Measurements from ENCODE around the gene CARF. TPM values are rescaled to one million over a fixed set of nuclear protein-coding genes. Genes with fewer than 3 reads are reported as not detected.

CARF gene
- 4.7 and 5.9 TPM in 2 replicates for total RNA-seq

DNA sequence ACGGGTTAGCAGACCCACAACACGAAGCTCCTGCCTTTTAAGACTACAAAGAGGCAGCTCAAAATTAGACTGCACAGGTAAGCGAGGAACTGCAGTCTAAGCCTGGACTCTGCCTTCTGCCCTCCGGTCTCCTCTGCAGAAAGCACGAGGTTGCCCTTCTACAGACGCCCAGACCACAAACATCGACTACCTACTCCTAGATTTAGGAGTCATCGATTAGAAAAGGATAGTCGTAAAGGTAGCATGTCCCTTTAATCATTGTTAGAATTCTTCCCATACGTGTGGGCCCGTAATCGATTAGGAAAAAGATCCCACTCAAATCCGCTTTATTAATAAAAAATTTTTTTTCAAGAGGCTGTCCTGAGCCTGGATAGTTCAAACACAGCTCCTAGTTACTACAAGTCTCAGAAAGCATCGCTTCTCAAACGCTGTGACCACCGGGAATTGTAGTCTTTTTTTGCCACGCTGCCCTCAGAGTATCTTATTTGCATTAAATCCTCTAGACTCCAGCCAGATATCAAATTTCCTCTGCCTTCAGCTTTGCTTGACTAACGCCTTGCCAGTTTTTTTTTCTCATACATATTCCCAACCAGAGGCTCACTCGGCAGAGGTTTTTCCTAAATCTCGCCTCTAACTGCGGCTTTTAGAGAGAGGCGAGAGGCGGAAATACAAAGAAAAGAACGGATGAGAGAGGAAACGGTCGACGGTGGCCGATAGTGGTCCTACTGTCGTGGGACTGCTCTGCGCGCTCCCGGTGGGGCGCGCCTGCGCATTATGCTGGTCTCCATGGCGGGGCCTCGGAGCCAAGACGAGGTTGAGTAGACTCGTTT, at the start of gene CARF, which contains the start of gene WDR12:
CARF (plus strand) TSS at position 764 of the 830 bp plus-strand sequence. CDS start 29,628 bp downstream, outside the sequence.
WDR12 (minus strand) TSS at position 162 of the 830 bp plus-strand sequence. CDS start 197 bp downstream, outside the sequence.

DNA sequence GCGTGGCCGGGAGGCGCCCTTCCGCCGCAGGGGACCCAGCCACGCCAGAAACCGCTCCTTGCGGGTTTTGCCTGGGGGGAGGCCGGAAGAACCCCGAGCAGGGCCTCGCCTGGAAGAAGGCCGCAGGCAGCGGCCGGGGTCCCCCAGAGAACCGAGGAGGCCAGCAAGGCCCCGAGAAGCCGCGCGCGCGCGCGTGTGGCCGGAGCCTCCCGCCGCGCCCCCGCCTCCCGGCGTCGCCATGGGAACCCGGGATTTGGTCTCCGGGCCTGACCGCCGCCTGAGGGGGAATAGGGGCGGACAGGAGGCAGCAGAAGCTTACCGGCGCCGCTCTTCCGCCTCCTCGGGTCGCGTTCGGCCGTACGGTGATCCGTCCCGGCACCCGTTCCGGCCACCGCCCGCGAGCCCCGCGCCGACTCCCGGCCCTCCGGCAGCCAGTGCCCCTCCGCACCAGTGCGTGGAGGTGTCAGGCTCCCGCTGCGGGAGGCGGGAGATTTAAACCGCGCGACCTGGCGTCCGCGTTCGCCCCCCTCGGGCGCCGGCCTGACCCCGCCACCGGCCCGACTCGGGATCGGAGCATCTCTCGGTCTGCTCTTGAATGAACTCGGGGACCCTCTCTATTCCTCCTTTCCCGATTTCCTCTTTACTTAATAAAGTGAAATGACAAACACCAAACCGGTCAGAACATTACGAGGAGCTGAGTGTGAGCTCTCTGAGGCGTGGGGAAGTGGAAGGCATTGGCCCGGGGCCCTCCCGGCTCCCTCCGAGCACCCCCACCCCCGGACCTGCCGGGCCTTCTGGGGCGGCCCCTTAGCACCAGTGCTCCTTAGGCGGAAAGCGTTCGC, 40.6 kb upstream of the CARF start, which contains the start of gene ICA1L:
ICA1L (minus strand) TSS at position 467 of the 842 bp plus-strand sequence. CDS start 42,757 bp downstream, outside the sequence.

GRCh38 chr2:203014456-203015199, 102.6 kb downstream of the CARF start, which contains the start of gene NBEAL1:
Gene NBEAL1, plus strand, starts transcription at chr2:203014875. Its CDS starts 1,510 bp downstream, at chr2:203016385.

Small RNA genes lying within 50 kb of the gene (small RNA-seq; reads per million reads assigned to genes)
- not detected for gene AC010900.2

Other genes starting within 250 kb of the CARF start
- 4.0 and 4.9 TPM in 2 replicates for gene ICA1L, start 40.5 kb upstream of the CARF start, total RNA-seq
- 40.5 and 44.8 TPM in 2 replicates for gene WDR12, start 602 bp upstream of the CARF start, total RNA-seq
- 34.9 and 38.5 TPM in 2 replicates for gene NBEAL1, start 102.6 kb downstream of the CARF start, total RNA-seq